Measurements from ENCODE around the gene TET2. TPM values are rescaled to one million over a fixed set of nuclear protein-coding genes. Genes with fewer than 3 reads are reported as not detected.

TET2 gene
- 20.5 and 20.9 TPM in 2 replicates for total RNA-seq (2022)
- percentile 88 among the genes with signal in this experiment for Bru-seq, nascent RNA
- percentile 64 among the genes with signal in this experiment for BruChase-seq, experiment 1, labeled RNA remaining after a 6-hour chase
- percentile 81 among the genes with signal in this experiment for BruChase-seq, experiment 2, labeled RNA remaining after a 2-hour chase
- long read RNA-seq, partial matches to known transcripts = 6 of 6 reads
- long read RNA-seq, other reads (novel, unspliced or antisense) = 0 of 6 reads

- ChIA-PET CTCF (interaction anchor here (0.7 to 1.5 kb wide), 3 partner anchors 15 to 327 kb away, joined by 3 to 5 read pairs (median 4); partner anchors contain the start of gene PPA2), POLR2A (interaction anchor here (0.6 to 2.2 kb wide), 13 partner anchors 10 to 1061 kb away, joined by 3 to 14 read pairs (median 3); partner anchors contain the start of gene PPA2)
- Mint-ChIP-seq H3K9me3 (ENCODE audit: unreplicated experiment) (no peaks in the 10 kb centered on the region), H3K27ac (ENCODE audit: low read depth, unreplicated experiment) (peak within 1 kb of the TSS; percentile 97), H3K36me3 (ENCODE audit: insufficient read depth, unreplicated experiment) (peaks cover 7% of the 10 kb centered on the region), H3K27me3 (ENCODE audit: insufficient read depth, unreplicated experiment) (no peaks in the 10 kb centered on the region), H3K4me3 (ENCODE audit: unreplicated experiment) (peak within 1 kb of the TSS; percentile 95), H3K4me1 (ENCODE audit: insufficient read depth, unreplicated experiment) (peaks cover 20% of the 10 kb centered on the region)
- no TSS peak for BruUV-seq (replicated peaks)
- no peak for TF ChIP-seq CTCF (IDR thresholded peaks at IDR 0.05; ENCODE audit: unreplicated experiment)
- DNase-seq (ENCODE audit: unreplicated experiment) = peak; percentile 85
- intact Hi-C loops (cut with micrococcal nuclease) = loop anchor here (5.0 to 10.0 kb wide), 4 partner anchors 51 to 566 kb away; no protein-coding TSS in a partner anchor
Observed at GRCh38 chr4:105146276-105147015, at the start of gene TET2. TET2 (plus strand) TSS chr4:105146876; CDS start chr4:105233943, 87,067 bp downstream.

- no peak for DNase-seq (ENCODE audit: unreplicated experiment)
- intact Hi-C loops (cut with micrococcal nuclease) = no loop called here
- no peak for TF ChIP-seq CTCF (IDR thresholded peaks at IDR 0.05; ENCODE audit: unreplicated experiment)
- H3K27ac Mint-ChIP-seq (ENCODE audit: low read depth, unreplicated experiment) = no peak overlapping the region
- H3K9me3 Mint-ChIP-seq (ENCODE audit: unreplicated experiment) = peaks cover 9% of the 10 kb centered on the region
- ChIA-PET POLR2A (interaction anchor here (0.6 kb wide), 1 partner anchor 1136 kb away, joined by 3 read pairs; no protein-coding TSS in a partner anchor), CTCF (interaction anchor here (0.6 kb wide), 1 partner anchor 251 kb away, joined by 3 read pairs; no protein-coding TSS in a partner anchor)
- H3K4me1 Mint-ChIP-seq (ENCODE audit: insufficient read depth, unreplicated experiment) = no peaks in the 10 kb centered on the region
- no peak overlapping the region for H3K4me3 Mint-ChIP-seq (ENCODE audit: unreplicated experiment)
- H3K36me3 Mint-ChIP-seq (ENCODE audit: insufficient read depth, unreplicated experiment) = no peaks in the 10 kb centered on the region
- no peaks in the 10 kb centered on the region for H3K27me3 Mint-ChIP-seq (ENCODE audit: insufficient read depth, unreplicated experiment)
- BruUV-seq (replicated peaks) = no TSS peak
Observed at GRCh38 chr4:105102016-105102415, 44.7 kb upstream of the TET2 start.

- DNase-seq (ENCODE audit: unreplicated experiment) = peak; percentile 17
- intact Hi-C loops (cut with micrococcal nuclease) = loop anchor here (5.0 kb wide), 1 partner anchor 49 kb away; no protein-coding TSS in a partner anchor
- BruUV-seq (replicated peaks) = no TSS peak
Observed at GRCh38 chr4:105106426-105106825, 40.2 kb upstream of the TET2 start.

More at GRCh38 chr4:105106426-105106825, 40.2 kb upstream of the TET2 start:
- Mint-ChIP-seq H3K27ac (ENCODE audit: low read depth, unreplicated experiment) (no peak overlapping the region), H3K4me3 (ENCODE audit: unreplicated experiment) (no peak overlapping the region), H3K27me3 (ENCODE audit: insufficient read depth, unreplicated experiment) (no peaks in the 10 kb centered on the region), H3K9me3 (ENCODE audit: unreplicated experiment) (no peaks in the 10 kb centered on the region), H3K4me1 (ENCODE audit: insufficient read depth, unreplicated experiment) (no peaks in the 10 kb centered on the region), H3K36me3 (ENCODE audit: insufficient read depth, unreplicated experiment) (no peaks in the 10 kb centered on the region)
- TF ChIP-seq CTCF (IDR thresholded peaks at IDR 0.05; ENCODE audit: unreplicated experiment) = no peak
- ChIA-PET POLR2A (interaction anchor here (1.1 kb wide), 1 partner anchor 41 kb away, joined by 4 read pairs; the partner anchor contains the start of gene TET2), CTCF (interaction anchor here (0.6 to 1.5 kb wide), 3 partner anchors 9 to 31 kb away, joined by 3 read pairs; no protein-coding TSS in a partner anchor)
